GM21786 (cell line): ENCODE results near the gene TPM2.

Experiments used
- ATAC-seq: cut with Tn5 transposase; IDR thresholded peaks from one replicate; pipeline ENCODE4 v1.9.1; 2021; ENCODE audit not compliant: unreplicated experiment

Gene TPM2

DNA sequence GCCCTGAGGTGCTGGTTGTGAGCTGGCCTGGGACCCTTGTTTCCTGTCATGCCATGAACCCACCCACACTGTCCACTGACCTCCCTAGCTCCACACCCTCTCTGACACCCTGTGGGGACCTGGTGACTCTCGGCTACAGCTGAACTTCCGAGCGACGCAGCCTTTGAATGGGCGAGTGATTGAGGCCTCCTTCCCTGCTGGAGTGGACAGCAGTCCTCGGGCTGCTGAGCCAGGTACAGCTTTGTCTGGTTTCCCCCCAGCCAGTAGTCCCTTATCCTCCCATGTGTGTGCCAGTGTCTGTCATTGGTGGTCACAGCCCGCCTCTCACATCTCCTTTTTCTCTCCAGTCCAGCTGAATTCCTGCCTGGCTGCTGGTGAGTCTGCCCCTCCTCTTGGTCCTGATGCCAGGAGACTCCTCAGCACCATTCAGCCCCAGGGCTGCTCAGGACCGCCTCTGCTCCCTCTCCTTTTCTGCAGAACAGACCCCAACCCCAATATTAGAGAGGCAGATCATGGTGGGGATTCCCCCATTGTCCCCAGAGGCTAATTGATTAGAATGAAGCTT, 9.9 kb downstream of the TPM2 start:
- no peak for ATAC-seq

DNA sequence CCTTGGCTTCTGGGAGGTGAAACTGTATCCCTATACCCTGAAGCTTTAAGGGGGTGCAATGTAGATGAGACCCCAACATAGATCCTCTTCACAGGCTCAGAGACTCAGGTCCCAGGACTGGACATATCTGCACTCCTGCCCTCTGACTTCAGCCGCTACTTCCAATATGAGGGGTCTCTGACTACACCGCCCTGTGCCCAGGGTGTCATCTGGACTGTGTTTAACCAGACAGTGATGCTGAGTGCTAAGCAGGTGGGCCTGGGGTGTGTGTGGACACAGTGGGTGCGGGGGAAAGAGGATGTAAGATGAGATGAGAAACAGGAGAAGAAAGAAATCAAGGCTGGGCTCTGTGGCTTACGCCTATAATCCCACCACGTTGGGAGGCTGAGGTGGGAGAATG, 10.6 kb downstream of the TPM2 start:
- ATAC-seq: no peak

DNA sequence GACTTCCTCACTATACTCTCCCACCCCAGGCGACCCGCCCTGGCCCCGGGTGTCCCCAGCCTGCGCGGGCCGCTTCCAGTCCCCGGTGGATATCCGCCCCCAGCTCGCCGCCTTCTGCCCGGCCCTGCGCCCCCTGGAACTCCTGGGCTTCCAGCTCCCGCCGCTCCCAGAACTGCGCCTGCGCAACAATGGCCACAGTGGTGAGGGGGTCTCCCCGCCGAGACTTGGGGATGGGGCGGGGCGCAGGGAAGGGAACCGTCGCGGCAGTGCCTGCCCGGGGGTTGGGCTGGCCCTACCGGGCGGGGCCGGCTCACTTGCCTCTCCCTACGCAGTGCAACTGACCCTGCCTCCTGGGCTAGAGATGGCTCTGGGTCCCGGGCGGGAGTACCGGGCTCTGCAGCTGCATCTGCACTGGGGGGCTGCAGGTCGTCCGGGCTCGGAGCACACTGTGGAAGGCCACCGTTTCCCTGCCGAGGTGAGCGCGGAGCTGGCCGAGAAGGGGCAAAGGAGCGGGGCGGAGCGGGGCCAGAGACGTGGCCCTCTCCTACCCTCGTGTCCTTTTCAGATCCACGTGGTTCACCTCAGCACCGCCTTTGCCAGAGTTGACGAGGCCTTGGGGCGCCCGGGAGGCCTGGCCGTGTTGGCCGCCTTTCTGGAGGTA, 13.9 kb downstream of the TPM2 start:
- no peak for ATAC-seq

DNA sequence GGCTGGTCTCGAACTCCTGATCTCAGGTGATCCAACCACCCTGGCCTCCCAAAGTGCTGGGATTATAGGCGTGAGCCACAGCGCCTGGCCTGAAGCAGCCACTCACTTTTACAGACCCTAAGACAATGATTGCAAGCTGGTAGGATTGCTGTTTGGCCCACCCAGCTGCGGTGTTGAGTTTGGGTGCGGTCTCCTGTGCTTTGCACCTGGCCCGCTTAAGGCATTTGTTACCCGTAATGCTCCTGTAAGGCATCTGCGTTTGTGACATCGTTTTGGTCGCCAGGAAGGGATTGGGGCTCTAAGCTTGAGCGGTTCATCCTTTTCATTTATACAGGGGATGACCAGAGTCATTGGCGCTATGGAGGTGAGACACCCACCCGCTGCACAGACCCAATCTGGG, 14.5 kb downstream of the TPM2 start:
- no peak for ATAC-seq

DNA sequence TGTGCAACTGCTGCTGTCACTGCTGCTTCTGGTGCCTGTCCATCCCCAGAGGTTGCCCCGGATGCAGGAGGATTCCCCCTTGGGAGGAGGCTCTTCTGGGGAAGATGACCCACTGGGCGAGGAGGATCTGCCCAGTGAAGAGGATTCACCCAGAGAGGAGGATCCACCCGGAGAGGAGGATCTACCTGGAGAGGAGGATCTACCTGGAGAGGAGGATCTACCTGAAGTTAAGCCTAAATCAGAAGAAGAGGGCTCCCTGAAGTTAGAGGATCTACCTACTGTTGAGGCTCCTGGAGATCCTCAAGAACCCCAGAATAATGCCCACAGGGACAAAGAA, 15.7 kb downstream of the TPM2 start:
- no peak for ATAC-seq

DNA sequence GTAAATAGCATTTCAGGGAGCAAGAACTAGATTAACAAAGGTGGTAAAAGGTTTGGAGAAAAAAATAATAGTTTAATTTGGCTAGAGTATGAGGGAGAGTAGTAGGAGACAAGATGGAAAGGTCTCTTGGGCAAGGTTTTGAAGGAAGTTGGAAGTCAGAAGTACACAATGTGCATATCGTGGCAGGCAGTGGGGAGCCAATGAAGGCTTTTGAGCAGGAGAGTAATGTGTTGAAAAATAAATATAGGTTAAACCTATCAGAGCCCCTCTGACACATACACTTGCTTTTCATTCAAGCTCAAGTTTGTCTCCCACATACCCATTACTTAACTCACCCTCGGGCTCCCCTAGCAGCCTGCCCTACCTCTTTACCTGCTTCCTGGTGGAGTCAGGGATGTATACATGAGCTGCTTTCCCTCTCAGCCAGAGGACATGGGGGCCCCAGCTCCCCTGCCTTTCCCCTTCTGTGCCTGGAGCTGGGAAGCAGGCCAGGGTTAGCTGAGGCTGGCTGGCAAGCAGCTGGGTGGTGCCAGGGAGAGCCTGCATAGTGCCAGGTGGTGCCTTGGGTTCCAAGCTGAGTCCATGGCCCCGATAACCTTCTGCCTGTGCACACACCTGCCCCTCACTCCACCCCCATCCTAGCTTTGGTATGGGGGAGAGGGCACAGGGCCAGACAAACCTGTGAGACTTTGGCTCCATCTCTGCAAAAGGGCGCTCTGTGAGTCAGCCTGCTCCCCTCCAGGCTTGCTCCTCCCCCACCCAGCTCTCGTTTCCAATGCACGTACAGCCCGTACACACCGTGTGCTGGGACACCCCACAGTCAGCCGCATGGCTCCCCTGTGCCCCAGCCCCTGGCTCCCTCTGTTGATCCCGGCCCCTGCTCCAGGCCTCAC, 16.3 kb downstream of the TPM2 start, which contains the start of gene CA9:
TSS of gene CA9 (plus strand) at position 797 of the 893 bp plus-strand sequence. CDS start at position 829, 32 bp downstream.
- ATAC-seq: no peak

DNA sequence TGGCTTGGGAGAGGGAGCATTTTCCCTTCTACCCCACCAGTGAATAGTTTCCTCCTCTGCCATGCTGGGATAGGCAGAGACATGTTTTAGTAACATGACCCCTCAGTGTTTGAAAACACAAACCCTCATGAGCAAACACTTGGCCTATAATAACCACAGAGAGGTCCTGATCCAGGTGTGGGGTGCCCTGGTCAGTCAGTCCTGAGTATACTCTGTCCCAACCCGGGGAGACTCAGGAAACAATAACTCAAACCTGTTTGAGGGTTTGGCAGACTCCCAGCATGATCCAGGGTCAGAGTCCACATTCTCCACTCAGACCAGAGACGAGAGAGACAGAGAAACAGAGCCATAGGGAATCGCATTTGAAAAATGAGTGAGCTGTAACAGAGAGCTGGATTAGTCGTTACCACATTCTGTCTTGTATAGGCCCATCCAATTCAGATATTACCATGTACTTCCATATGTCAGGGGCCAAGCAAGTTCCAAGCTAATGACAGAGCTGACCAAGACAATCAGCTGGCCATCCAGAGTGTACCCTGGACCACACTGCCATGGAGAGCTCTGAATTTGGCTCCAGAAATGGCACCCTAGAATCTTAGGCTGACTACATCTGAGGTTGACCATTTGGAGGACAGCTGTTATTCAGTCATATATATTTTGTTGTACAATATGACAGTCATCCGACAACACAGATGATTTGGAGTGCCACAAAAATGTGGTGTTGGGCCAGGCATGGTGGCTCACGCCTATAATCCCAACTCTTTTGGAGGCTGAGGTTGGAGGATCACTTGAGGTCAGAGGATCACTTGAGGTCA, 20.2 kb downstream of the TPM2 start:
- ATAC-seq: no peak

DNA sequence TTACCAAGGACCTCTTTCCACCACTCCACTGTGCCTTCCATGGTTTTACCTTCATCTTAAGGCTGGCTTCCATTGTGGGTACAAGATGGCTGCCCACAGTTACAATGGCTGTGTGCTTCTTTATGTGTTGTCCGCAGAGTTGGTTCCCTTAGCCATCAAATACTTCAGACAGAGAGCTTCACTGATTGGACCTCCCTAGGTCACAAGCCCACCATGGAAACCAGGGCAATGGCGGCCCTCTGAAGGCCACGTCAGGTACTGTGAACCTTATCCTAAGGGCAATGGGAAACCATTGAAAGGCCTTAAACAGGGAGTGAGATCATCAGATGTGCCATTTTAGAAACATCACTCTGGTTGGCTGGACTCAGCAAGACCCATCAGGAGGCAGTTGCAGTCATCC, 21.8 kb downstream of the TPM2 start:
- ATAC-seq: no peak

DNA sequence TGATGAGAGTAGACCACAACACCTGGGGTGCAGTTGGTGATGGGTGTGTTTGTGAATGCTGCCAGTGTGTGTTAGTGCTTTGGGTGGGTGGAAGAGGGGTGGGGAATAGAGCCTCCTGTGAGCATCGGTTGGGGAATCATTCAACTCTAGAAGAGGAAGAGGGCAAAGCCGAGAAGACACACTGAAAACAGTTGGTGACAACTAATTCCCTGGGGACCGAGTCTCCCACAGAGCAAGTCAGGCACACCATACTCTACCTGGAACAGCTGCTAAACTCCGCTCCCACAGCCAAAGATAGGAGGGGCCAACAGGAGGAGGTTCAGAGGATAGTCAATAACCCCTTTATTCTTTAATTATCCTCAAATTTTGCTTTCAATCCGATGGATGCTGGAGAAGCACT, 23.2 kb downstream of the TPM2 start:
- no peak for ATAC-seq

DNA sequence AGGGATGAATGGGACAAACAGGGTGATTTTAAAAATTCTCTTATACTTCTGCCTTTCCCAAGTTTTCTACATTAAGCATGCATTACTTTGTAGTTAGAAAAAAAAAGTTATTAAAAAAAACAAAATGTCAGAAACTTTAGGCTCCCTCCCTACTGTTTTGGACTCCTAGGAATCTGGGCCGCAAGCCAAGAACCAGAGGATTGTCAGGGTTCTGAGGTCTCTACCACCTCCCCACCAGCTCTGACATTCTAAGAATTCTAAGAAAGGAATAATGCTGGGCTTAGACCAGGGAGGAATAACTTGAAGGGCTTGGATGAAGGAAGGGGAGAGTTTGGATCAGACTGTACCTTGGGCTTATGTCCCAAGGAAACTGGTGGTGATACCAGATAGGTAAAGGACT, 23.7 kb downstream of the TPM2 start:
- no peak for ATAC-seq

DNA sequence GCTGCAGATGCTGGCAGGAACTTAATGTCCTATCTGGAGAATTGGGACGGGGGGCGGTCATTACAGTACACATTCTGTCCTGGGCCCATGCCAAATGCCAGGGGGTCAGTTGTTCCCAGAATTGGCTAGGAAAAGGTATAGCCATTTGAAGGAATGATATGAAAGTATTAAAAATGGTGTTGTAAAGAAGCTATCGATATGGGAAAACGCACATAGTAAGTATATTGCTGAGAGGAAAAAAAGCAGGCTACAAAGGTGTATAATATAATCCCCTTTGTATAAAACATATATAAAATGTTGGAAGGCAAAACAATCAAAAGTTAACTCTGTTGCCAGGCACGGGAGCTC, 24.3 kb downstream of the TPM2 start:
- no peak for ATAC-seq

DNA sequence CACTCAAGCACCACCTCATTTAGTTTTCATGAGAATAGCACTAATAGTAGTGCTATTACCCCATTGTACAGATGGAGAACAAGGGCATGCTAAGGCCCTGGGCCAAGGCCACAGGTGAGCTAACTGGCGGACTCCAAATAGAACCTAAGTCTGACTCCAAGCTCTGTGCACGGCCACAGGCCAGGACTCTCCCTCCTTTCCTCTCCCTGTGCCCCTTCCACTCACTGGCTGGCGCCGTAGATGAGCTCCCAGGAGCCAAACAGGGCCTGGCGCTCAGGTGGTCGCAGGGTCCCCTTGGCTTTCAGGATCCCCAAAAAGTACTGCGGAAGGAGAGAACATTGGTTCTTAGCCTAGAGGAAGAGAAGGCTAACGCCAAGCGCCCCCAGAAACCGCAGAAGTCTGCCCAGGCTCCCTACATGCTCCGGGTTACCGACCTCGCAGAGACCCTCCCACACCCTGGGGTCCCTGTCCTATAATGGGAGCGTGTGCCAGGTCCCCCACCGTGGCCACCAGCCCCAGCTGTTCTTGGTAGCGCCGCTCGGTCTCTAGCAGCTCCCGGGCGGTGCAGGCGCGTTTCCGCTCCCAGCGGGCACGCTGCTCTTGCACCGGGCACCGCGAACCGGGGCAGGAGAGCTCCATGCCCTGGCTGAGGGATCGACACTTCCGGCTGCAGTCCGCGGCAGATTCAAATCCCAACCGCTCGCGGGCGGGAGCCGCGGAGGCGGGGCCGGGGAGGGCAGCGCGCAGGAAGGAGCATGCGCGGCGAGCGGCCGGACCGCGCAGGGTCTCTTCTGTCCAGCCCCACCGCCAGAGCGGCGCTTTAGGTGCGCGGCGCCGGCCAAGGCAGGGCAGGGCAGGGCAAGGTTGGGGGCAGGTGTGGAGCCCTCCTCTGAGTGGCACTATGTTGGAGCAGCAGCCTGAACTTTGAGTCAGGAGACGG, 24.9 kb downstream of the TPM2 start, which contains the start of gene ARHGEF39:
TSS of gene ARHGEF39 (minus strand) at position 665 of the 940 bp plus-strand sequence. CDS start at position 639, 26 bp downstream.
- ATAC-seq: peak; percentile 76

DNA sequence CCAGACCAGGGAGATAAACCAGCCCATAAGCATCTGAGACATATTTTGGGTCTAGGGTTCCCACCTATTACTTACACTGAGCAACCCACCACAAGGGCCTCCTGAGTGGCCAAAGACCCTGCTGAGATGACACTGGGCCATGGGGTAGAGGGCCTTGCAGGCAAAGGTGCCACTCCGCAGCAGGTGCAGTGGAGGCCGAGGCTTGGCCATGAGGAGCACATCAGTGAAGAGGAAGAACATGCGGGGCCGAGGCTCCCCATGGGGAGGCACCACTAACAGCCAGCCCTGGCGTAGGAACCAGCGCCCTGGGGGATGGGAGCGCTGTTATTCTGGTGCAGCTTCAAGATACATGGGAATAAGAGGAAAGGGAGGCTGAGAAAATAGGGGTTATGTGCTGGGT, 27.3 kb downstream of the TPM2 start:
- ATAC-seq: no peak

DNA sequence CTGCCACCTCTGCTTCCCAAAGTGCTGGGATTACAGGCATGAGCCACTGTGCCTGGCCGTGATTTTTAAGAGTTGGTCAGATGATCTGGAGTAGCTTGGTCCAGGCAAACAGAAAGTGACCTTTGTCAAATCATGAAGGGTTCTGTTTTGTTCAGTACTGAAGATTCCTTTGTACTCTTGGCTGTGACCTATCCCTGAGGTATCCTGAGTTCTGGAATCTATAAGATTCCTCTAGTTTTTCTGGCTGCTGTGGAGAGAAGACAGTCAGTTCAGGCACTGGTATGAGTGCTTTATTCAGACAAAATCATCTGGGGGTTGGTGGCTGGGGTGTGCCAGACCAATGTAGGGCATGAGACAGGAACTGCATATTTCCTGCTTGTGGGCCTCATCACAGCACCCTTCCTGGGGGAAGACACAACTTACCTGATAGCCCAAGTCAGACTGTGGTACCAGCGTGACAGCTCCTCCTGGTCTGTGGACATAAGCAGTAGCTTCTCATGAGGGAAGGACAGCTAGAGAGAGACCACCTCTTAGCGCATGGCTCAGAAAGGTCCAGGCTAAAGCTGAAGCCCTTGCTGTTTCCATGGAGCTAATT, 27.9 kb downstream of the TPM2 start:
- no peak for ATAC-seq

DNA sequence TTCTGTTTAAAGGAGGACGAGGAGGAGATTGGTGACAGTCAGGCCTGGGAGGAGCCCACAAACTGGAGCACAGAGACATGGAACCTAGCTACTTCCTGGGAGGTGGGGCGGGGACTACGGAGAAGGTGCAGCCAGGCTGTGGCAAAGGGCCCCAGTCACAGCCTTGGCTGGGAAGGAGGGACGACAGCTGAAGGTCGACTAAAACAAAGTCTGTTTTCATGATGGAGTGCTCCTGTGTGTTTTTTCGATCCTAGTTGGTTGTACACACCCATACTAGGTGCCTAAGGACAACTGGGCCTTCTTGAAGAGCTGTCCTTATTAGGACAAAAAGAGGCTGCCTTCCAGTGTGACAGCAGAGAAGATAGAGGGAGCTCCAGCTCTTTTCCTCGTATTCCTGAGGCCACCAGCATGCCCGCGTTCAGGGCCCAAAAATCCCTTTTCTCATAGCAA, 28.7 kb downstream of the TPM2 start:
- no peak for ATAC-seq

DNA sequence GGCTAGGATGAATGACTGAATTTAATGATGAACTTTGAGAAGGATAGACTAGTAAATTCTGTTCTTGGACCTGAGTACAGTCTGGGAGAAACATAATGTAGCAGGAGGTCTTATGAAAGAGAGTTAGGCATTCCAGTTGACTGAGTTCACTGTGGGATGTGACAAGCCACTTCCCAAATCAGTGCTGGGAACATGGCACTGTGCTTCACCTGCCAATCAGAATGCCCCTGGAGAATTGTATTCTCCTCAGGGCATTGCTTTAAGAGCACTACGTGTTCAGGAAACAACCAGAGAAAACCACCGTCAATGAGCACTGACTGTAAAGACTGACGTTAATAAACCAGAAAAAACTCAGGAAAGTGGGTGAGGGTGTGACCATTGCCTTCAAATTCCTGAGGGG, 30.4 kb downstream of the TPM2 start:
- no peak for ATAC-seq

DNA sequence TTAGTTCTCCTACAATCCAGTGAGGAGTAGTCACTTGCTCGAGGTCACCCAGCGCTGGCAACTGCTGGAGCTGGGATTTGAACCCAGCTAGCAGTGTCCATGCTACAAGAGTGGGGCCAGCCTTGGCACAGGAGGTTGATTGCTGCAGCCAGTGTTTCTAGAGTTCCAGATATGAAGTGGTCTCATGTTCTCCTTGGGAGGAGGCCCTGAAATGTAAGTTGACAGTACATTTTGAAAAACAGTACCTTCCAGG, 30.8 kb downstream of the TPM2 start:
- no peak for ATAC-seq

DNA sequence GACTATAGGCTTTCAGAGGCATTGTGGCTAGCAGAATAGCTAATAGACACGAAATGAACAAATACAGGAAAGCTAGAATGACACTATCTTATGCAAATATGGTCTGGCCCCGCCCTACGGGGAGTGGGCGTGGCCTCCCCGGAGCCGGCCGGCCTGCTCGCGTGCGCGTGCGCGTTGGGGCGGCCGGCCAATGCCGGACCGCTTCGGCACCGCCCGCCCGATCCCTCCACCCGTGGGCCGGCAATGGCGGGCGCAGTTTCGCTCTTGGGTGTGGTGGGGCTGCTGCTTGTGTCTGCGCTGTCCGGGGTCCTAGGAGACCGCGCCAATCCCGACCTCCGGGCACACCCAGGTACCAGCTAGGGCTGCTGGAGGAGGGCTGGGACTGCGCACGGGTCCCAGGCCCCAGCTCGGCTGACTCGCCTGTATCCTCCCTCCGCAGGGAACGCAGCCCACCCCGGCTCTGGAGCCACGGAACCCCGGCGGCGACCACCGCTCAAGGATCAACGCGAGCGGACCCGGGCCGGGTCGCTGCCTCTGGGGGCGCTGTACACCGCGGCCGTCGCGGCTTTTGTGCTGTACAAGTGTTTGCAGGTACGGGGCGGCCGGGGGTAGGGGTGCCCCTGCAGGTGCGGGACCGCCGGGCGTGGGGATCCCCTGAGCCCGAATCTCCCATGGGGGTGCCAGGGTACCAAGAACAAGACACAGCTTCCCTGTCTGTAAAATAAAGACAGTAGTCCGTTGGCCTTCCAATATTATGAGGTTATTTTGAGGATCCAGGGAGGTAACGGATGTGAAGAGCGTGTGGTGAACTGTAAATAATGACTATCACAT, 31.4 kb downstream of the TPM2 start, which contains the start of gene CCDC107:
TSS of gene CCDC107 (plus strand) at position 156 of the 831 bp plus-strand sequence. CDS start at position 244, 88 bp downstream.
- peak; percentile 65 for ATAC-seq

DNA sequence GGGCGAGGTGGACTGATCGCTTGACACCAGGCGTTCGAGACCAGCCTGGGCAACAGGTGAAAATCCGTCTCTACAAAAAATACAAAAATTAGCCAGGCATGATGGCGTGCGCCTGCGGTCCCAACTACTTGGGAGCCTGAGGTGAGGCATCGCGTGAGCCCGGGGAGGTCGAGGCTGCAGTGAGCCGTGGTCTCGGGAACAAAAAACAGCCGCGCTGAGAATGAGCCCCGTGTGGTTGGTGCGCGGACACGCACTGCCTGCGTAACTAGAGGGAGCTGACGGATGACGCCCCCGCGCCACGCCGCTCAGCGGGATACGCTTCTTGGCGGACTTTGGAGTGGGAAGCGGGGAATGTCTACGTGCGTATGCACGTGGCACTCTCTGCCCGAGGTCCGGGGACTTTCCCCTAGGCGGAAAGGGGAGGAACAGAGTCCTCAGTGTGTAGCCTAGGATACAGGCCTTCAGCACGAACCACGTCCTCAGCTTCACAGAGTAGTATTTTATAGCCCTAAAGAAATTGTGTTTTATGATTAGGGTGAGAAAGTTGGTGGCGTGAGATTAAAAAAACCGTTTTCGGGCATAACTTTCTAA, 32.1 kb downstream of the TPM2 start, which contains the start of gene RMRP:
TSS of gene RMRP (minus strand) at position 474 of the 591 bp plus-strand sequence.
- ATAC-seq: peak; percentile 86
